IPS-15b (cell line): ENCODE results near the gene ITGB2.

Source experiments
- H3K27me3 ChIP-seq: one replicate; pipeline ENCODE4 v1.6.1; 2013; ENCODE audit warnings: low read length; ENCODE audit not compliant: control insufficient read depth, insufficient read depth
- H3K36me3 ChIP-seq: one replicate; pipeline ENCODE4 v1.6.1; 2013; ENCODE audit warnings: low read length; ENCODE audit not compliant: control insufficient read depth, insufficient read depth
- H3K4me1 ChIP-seq: one replicate; pipeline ENCODE4 v1.6.1; 2013; ENCODE audit warnings: mild to moderate bottlenecking, low read length; ENCODE audit not compliant: control insufficient read depth, insufficient read depth
- H3K4me3 ChIP-seq: one replicate; pipeline ENCODE4 v1.5.1; 2013; ENCODE audit warnings: low read depth, low read length
- H3K9ac ChIP-seq: one replicate; pipeline ENCODE4 v1.6.1; 2013; ENCODE audit warnings: low read depth, mild to moderate bottlenecking, low read length
- H3K9me3 ChIP-seq: one replicate; pipeline ENCODE4 v1.6.1; 2013; ENCODE audit warnings: mild to moderate bottlenecking, low read length; ENCODE audit not compliant: control insufficient read depth, insufficient read depth

ITGB2 gene

DNA sequence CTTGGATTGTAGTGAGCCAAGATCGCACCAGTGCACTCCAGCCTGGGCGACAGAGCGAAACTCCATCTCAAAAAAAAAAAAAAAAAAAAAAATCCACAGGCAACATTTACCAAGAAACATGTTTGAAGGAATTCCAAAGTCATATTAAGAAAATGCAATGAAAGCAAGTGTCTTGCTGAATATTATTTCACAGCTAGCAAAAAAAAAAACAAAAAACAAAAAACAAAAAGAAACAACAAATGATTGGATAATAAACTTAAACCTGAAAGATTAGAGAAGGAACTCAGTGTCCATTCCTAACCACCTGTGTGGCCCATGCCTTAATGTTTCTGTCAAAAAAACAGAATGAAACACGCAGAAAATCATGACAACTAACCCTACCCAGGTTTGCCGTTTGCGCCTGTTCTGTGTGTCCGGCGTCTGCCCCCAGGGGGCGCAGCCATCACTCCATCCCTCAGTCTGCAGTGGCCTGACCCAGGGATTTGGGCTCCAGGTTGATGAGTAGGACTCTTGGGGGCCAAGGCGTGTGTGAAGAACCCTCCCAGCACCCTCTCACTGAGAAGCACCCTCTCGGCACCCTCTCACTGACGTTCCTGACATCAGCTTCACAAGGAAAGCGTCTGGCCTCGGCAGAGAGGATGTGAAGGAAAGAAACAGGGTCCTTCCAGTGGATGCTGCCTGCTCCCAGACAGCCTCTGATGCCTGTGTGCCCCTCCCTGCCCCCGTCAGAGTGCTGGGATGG is 28.0 kb downstream of the ITGB2 start:
- Histone ChIP-seq H3K4me1 (no peaks in the 10 kb centered on the region), H3K9me3 (no peaks in the 10 kb centered on the region), H3K9ac (no peak overlapping the region), H3K27me3 (no peaks in the 10 kb centered on the region), H3K4me3 (no peak overlapping the region), H3K36me3 (no peaks in the 10 kb centered on the region)

GRCh38 chr21:44892095-44892494 is 28.6 kb downstream of the ITGB2 start:
- Histone ChIP-seq H3K4me1 (no peaks in the 10 kb centered on the region), H3K4me3 (no peak overlapping the region), H3K9ac (no peak overlapping the region), H3K27me3 (no peaks in the 10 kb centered on the region), H3K36me3 (no peaks in the 10 kb centered on the region), H3K9me3 (no peaks in the 10 kb centered on the region)

DNA sequence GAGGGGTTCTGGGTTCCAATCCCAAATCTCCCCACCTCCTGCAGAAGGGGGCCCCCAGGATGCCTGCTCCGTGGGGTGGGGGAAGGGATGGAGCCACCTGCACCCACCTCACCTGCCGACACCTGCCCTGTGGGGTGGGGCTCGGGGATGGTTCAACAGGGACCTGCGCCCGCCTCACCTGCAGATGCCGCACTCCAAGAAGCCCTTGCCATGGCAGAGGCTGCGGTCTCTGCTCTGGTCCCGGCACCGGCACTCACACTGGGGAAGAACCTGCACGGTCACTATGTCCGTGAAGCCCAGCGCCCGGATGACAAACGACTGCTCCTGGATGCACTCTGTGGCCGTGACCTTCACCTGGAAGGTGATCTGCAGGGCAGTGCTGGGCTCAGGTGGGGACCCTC is 29.1 kb downstream of the ITGB2 start:
- no peaks in the 10 kb centered on the region for H3K9me3 ChIP-seq
- no peak overlapping the region for H3K4me3 ChIP-seq
- H3K36me3 ChIP-seq: no peaks in the 10 kb centered on the region
- no peaks in the 10 kb centered on the region for H3K27me3 ChIP-seq
- no peak overlapping the region for H3K9ac ChIP-seq
- H3K4me1 ChIP-seq: no peaks in the 10 kb centered on the region

DNA sequence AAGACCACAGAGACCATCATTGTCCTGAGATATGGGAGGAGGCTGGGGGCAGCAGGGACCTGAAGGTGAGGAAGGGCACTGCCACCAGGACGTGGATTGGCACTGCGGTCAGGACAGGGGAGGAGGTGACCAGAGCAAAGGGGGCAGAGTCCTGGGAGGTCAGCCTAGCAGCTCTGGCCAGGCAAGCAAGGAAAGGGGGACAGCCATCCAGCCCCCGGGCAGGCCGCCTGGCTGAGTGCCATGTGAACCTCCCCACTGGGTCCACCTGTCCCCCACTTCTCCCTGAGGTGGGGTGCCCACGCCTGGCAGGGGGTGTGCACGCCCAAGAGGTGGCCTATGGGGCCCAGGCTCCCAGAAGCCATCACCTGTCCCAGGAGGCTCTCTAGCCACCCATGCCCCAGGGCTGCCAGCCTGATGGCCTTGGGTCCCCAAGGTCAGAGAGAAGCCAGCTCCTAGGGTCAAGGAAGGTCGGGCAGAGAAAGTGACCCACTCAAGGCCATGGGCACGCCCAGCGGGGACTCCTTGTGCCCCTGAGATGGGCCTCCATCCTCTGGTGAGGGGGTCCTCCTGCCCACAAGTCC is 29.6 kb downstream of the ITGB2 start:
- H3K4me1 ChIP-seq: no peaks in the 10 kb centered on the region
- no peaks in the 10 kb centered on the region for H3K27me3 ChIP-seq
- no peaks in the 10 kb centered on the region for H3K9me3 ChIP-seq
- no peak overlapping the region for H3K4me3 ChIP-seq
- H3K9ac ChIP-seq: no peak overlapping the region
- H3K36me3 ChIP-seq: no peaks in the 10 kb centered on the region

DNA sequence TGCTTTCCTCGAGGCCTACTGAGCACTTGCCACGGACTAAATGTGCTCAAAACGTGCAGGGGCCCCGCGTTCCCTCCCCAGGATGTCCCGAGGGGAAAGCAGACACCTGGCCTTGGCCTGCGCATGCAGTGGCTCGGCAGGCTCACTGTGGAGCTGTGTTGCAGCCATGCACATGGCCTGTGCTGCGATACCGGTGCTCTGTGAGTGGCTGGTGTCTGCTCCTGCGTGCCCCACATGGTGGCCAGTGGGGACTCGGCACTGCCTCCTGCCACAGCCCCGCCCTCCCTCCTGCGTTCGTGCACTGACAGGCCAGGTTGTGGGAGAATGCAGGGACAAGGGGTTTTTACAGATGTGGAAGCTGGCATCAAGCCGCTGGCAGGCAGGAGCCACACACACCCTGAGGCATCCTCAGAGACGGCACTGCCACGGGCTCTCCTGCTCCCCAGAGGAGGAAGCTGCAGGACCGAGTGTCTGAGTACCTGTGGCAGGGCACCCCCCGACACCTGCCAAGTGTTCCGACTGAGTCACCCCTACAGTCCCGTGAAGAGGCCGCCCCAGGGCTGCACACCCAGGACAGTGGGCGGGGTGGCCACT is 30.3 kb downstream of the ITGB2 start:
- Histone ChIP-seq H3K27me3 (no peaks in the 10 kb centered on the region), H3K9ac (no peak overlapping the region)

DNA sequence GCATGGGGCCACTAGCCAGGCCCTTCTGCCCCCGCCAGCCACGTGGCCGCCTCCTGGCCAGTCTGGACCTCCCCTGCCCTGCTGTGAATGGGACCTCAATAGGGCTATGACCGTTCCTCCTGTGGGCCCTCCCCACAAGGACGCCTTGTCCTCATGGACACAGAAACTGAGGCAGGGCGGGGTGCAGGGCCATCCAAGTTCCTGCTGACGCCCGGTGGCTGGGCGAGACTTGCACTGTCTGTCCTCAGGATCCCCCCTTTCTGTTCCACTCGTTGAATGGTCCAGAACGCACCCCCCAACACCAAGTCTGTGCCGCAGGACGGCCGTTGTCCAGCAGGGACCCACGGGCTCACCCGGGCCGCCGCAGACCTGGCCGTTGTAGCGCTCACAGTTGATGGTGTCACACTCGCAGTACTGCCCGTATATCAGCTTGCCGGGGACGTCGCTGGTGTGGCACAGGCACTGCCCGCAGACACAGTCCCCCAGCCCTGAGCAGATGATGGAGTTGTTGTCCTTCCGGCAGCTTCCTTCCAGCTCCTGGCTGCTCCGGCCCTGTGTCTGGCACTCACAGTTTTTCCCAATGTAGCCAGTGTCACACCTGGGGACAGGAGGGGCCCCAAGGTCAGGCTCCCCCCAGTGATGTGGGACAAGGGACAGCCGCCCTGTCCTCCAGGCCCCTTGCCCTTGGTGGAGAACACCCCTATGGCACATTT is 30.9 kb downstream of the ITGB2 start:
- Histone ChIP-seq H3K9ac (no peak overlapping the region), H3K27me3 (no peaks in the 10 kb centered on the region), H3K36me3 (no peaks in the 10 kb centered on the region), H3K4me1 (no peaks in the 10 kb centered on the region), H3K4me3 (no peak overlapping the region), H3K9me3 (no peaks in the 10 kb centered on the region)

More for the DNA sequence above, 30.3 kb downstream of the ITGB2 start:
- no peaks in the 10 kb centered on the region for H3K36me3 ChIP-seq
- no peaks in the 10 kb centered on the region for H3K4me1 ChIP-seq
- H3K9me3 ChIP-seq: no peaks in the 10 kb centered on the region
- H3K4me3 ChIP-seq: no peak overlapping the region

- Histone ChIP-seq H3K36me3 (no peaks in the 10 kb centered on the region), H3K27me3 (no peaks in the 10 kb centered on the region), H3K4me1 (no peaks in the 10 kb centered on the region), H3K9me3 (no peaks in the 10 kb centered on the region), H3K9ac (no peak overlapping the region), H3K4me3 (no peak overlapping the region)
Observed at GRCh38 chr21:44888581-44889550, 31.8 kb downstream of the ITGB2 start.

- Histone ChIP-seq H3K9me3 (no peaks in the 10 kb centered on the region), H3K4me3 (no peak overlapping the region), H3K4me1 (no peaks in the 10 kb centered on the region), H3K27me3 (no peaks in the 10 kb centered on the region), H3K9ac (no peak overlapping the region), H3K36me3 (no peaks in the 10 kb centered on the region)
Observed at GRCh38 chr21:44887807-44888580, 32.7 kb downstream of the ITGB2 start.

DNA sequence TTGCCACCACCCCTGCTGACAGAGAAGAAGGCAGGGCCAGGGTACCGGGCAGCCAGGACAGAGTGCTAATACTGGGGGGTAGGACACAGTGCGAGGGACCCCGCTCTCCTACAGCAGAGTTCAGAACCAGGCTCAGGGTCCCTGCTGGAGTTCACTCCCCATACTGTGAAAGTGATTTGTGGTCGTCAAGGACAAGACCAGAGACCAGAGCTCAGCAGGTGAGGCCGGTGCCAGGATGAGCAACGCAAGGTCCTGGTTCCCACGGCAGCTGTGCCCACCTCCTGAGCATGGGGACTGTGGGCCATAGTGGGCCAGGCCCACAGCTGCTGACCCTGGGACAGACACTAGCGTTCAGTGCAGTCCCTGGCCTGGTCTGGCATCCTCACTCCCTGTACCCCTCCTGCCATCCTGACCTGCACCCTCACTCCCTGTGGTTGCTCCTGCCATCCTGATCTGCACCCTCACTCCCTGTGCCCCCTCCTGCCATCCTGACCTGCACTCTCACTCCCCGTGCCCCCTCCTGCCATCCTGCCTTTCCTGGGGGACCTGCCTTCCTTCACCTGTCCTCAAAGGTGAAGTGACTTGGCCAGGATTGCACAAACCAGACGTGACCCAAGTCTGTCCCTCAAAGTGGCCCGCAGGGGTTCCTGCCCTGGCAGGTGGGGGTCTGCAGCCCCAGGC is 33.4 kb downstream of the ITGB2 start:
- no peaks in the 10 kb centered on the region for H3K27me3 ChIP-seq
- no peaks in the 10 kb centered on the region for H3K4me1 ChIP-seq
- no peak overlapping the region for H3K9ac ChIP-seq
- H3K9me3 ChIP-seq: no peaks in the 10 kb centered on the region
- no peaks in the 10 kb centered on the region for H3K36me3 ChIP-seq
- no peak overlapping the region for H3K4me3 ChIP-seq
